ENCODE measurements around the gene SLC22A6.
"Not testable (repeated sequence)": the region's sequence is repeated elsewhere in the genome, so short reads cannot be mapped to it uniquely, and the experiment has no call there.

SLC22A6 gene

GRCh38 chr11:62957147-62957546 lies 27.6 kb downstream of the SLC22A6 start:
- no peak overlapping the region for H3K4me3 ChIP-seq (replicated peaks; ENCODE audit: low read depth, low read length)
- no peak for TF ChIP-seq CTCF (IDR thresholded peaks at IDR 0.05; ENCODE audit: insufficient read depth, low read length, poor library complexity, severe bottlenecking)
- no peaks in the 10 kb centered on the region for H3K36me3 ChIP-seq (ENCODE audit: control insufficient read depth, insufficient read depth, low read length)
- DNase-seq (ENCODE audit: extremely low read depth, insufficient read length) = no peak
- no peaks in the 10 kb centered on the region; the same call in 1 of the 2 replicates for H3K27me3 ChIP-seq (replicated peaks; ENCODE audit: control insufficient read depth, insufficient read depth, low read length)

GRCh38 chr11:62954478-62954877 lies 30.3 kb downstream of the SLC22A6 start:
- Histone ChIP-seq H3K4me3 (replicated peaks; ENCODE audit: low read depth, low read length) (no peak overlapping the region), H3K36me3 (ENCODE audit: control insufficient read depth, insufficient read depth, low read length) (no peaks in the 10 kb centered on the region), H3K27me3 (replicated peaks; ENCODE audit: control insufficient read depth, insufficient read depth, low read length) (no peaks in the 10 kb centered on the region; the same call in 1 of the 2 replicates)
- DNase-seq (ENCODE audit: extremely low read depth, insufficient read length) = no peak
- TF ChIP-seq CTCF (IDR thresholded peaks at IDR 0.05; ENCODE audit: insufficient read depth, low read length, poor library complexity, severe bottlenecking) = no peak

GRCh38 chr11:62953811-62954210 lies 31.0 kb downstream of the SLC22A6 start:
- TF ChIP-seq CTCF (IDR thresholded peaks at IDR 0.05; ENCODE audit: insufficient read depth, low read length, poor library complexity, severe bottlenecking) = no peak
- H3K4me3 ChIP-seq (replicated peaks; ENCODE audit: low read depth, low read length) = no peak overlapping the region
- no peaks in the 10 kb centered on the region; the same call in 1 of the 2 replicates for H3K27me3 ChIP-seq (replicated peaks; ENCODE audit: control insufficient read depth, insufficient read depth, low read length)
- no peaks in the 10 kb centered on the region for H3K36me3 ChIP-seq (ENCODE audit: control insufficient read depth, insufficient read depth, low read length)
- DNase-seq (ENCODE audit: extremely low read depth, insufficient read length) = no peak

GRCh38 chr11:62948765-62949320 lies 35.9 kb downstream of the SLC22A6 start:
- no peak for DNase-seq (ENCODE audit: extremely low read depth, insufficient read length)
- H3K4me3 ChIP-seq (replicated peaks; ENCODE audit: low read depth, low read length) = no peak overlapping the region
- no peak for TF ChIP-seq CTCF (IDR thresholded peaks at IDR 0.05; ENCODE audit: insufficient read depth, low read length, poor library complexity, severe bottlenecking)
- H3K36me3 ChIP-seq (ENCODE audit: control insufficient read depth, insufficient read depth, low read length) = no peaks in the 10 kb centered on the region
- peaks cover 1% of the 10 kb centered on the region; the same call in 1 of the 2 replicates for H3K27me3 ChIP-seq (replicated peaks; ENCODE audit: control insufficient read depth, insufficient read depth, low read length)

GRCh38 chr11:62945538-62945937 lies 39.2 kb downstream of the SLC22A6 start:
- H3K27me3 ChIP-seq (replicated peaks; ENCODE audit: control insufficient read depth, insufficient read depth, low read length); H3K36me3 ChIP-seq (ENCODE audit: control insufficient read depth, insufficient read depth, low read length); DNase-seq (ENCODE audit: extremely low read depth, insufficient read length); H3K4me3 ChIP-seq (replicated peaks; ENCODE audit: low read depth, low read length): not testable (repeated sequence)

- H3K36me3 ChIP-seq (ENCODE audit: control insufficient read depth, insufficient read depth, low read length); H3K27me3 ChIP-seq (replicated peaks; ENCODE audit: control insufficient read depth, insufficient read depth, low read length); H3K4me3 ChIP-seq (replicated peaks; ENCODE audit: low read depth, low read length); DNase-seq (ENCODE audit: extremely low read depth, insufficient read length): not testable (repeated sequence)
Observed at GRCh38 chr11:62937528-62937927, 47.2 kb downstream of the SLC22A6 start.

GRCh38 chr11:62934496-62934785 lies 50.3 kb downstream of the SLC22A6 start:
- no peak for DNase-seq (ENCODE audit: extremely low read depth, insufficient read length)
- TF ChIP-seq CTCF (IDR thresholded peaks at IDR 0.05; ENCODE audit: insufficient read depth, low read length, poor library complexity, severe bottlenecking) = no peak
- H3K27me3 ChIP-seq (replicated peaks; ENCODE audit: control insufficient read depth, insufficient read depth, low read length) = no peaks in the 10 kb centered on the region; the same call in 1 of the 2 replicates

More at GRCh38 chr11:62934496-62934785, 50.3 kb downstream of the SLC22A6 start:
- no peak overlapping the region for H3K4me3 ChIP-seq (replicated peaks; ENCODE audit: low read depth, low read length)
- H3K36me3 ChIP-seq (ENCODE audit: control insufficient read depth, insufficient read depth, low read length) = no peaks in the 10 kb centered on the region
